ENCODE results near the gene CLEC19A. TPM values are rescaled to one million over a fixed set of nuclear protein-coding genes. Genes with fewer than 3 reads are reported as not detected.

Gene CLEC19A
- total RNA-seq, 1 experiment from 2014 or later = not detected

DNA sequence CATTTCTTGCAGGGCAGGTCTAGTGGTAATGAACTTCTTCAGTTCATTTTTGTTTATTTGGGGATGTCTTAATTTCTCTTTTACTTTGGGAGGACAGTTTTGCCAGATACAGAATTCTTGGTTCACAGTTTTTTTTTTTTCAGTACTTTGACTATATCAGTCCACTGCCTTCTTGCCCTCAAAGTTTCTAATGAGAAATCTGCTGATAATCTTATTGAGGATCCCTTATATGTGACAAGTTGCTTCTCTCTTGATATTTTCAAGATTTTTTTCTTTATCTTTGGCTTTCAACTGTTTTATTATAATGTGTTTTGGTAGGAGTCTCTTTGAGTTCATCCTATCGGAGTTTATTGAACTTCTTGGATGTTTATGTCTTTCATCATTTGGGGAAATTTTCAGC, 42.8 kb downstream of the CLEC19A start:
- Histone ChIP-seq H3K27ac (no peak overlapping the region), H3K4me3 (no peak overlapping the region), H3K9me3 (replicated peaks) (no peaks in the 10 kb centered on the region), H3K4me1 (no peaks in the 10 kb centered on the region), H3K27me3 (no peaks in the 10 kb centered on the region), H3K36me3 (no peaks in the 10 kb centered on the region)
- DNase-seq = no peak

DNA sequence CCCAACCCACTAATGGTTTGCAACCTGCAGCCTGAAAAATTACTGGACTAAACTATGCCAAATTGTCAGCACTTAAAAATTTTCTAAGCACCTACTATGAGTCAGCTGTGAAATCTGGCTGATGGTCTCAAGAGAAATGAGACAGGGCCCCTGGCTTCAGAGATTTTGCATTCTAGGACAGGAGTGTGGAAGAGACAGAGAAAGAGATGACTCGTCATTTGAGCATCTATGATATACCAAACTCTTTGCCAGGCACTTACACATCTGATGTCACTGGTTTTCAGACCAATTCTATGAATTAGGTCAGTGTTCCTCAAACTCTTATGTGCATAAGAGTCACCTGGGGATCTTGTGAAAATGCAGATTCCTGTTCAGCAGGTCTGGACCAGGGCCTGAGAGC, 44.4 kb downstream of the CLEC19A start:
- Histone ChIP-seq H3K4me3 (no peak overlapping the region), H3K36me3 (no peaks in the 10 kb centered on the region), H3K4me1 (no peaks in the 10 kb centered on the region), H3K27me3 (no peaks in the 10 kb centered on the region), H3K9me3 (replicated peaks) (no peaks in the 10 kb centered on the region), H3K27ac (no peak overlapping the region)
- no peak for DNase-seq

DNA sequence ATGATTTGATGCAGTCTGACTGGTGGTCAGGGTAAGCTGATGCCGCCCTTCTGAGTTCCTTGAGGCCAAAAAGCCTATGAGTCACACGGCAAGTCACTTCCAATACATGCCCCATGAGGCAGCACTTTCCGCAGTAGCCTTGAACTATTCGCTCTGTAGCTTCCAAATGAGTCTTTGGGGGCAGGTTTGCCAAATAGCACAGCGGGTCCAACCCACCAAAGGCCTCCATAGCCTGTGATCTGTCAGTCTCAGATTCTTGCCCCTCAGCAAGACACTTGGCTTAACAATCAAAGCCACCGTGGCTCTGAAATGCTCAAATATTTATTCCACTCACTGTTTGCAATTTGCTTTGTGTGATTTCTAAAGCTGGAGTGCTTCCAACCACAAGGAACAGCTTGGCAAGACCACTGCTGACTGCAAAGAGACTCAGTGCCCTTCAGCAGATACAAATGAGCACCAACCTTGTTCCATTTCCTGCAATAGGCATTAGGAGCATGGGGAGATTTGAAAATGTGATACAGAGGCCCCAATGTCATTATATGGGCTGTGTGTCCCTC, 45.4 kb downstream of the CLEC19A start:
- Histone ChIP-seq H3K27me3 (no peaks in the 10 kb centered on the region), H3K36me3 (no peaks in the 10 kb centered on the region), H3K4me1 (no peaks in the 10 kb centered on the region), H3K27ac (no peak overlapping the region), H3K4me3 (no peak overlapping the region), H3K9me3 (replicated peaks) (no peaks in the 10 kb centered on the region)
- no peak for DNase-seq

DNA sequence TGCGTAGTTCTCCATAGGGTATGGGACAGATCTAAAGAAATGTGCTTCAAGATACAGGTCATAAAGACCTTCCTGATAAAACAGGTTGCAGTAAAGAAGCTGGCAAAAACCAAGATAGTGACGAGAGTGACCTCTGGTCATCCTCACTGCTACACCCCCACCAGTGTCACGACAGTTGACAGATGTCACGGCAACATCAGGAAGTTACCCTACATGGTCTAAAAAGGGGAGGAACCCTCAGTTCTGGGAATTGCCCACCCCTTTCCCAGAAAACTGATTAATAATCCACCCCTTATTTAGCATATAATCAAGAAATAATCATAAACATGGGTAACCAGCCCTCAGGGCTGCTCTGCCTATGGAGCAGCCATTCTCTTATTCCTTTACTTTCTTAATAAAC, 46.3 kb downstream of the CLEC19A start:
- Histone ChIP-seq H3K27me3 (no peaks in the 10 kb centered on the region), H3K27ac (no peak overlapping the region), H3K4me1 (no peaks in the 10 kb centered on the region), H3K4me3 (no peak overlapping the region), H3K9me3 (replicated peaks) (no peaks in the 10 kb centered on the region), H3K36me3 (no peaks in the 10 kb centered on the region)
- no peak for DNase-seq

DNA sequence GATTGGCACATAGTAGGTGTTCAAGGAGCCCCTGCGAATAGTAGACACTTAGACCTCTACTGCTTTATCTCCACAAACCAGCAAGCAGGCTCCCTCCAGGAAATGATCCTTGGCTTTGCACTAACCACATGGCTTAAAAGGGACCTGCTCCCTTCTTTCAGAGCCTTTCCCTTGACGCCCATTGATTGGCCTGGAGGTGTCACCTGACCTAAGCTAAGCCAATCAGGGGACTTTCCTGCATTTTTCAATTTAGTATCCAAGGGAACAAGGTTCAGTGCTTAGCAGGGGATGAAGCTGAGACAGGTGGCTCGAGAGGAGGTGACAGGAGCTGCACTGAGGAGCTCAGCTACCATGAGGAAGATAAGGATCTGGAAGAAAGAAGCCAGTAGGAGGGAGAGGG, 52.8 kb downstream of the CLEC19A start:
- no peaks in the 10 kb centered on the region for H3K9me3 ChIP-seq (replicated peaks)
- no peak overlapping the region for H3K4me3 ChIP-seq
- no peak overlapping the region for H3K27ac ChIP-seq
- H3K4me1 ChIP-seq = no peaks in the 10 kb centered on the region
- H3K27me3 ChIP-seq = no peaks in the 10 kb centered on the region
- no peaks in the 10 kb centered on the region for H3K36me3 ChIP-seq
- peak in 1 of 2 experiments; percentile 13 for DNase-seq

DNA sequence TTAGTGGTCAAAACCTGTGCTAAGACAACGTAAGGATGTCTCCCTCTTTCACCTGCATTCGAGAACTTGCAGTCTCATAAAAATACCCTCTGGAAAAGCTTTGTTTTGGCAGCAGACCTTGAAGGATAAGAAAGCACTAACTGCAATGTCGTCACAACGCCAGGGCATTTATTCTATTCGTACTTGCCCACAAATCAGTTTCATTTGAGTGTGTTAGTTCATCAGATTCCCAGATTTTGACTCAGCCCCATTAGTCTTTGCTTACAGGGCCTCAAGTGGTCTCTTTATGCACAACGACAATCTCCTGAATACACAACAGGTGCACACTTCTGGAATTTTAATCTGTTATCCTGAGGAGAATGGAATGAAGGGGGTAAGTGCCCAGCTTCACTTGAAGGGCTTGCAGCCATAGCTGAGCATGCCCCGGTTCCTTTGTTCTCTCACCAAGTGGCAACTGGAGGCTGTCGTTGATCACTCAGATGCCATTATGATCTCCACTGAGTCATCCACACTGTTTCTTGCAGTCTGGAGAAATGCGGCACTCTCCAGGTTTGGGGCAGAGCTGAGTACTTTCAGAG, 58.8 kb downstream of the CLEC19A start:
- H3K4me3 ChIP-seq = no peak overlapping the region
- DNase-seq = peak; percentile 8 to 15
- H3K4me1 ChIP-seq = no peaks in the 10 kb centered on the region
- H3K27me3 ChIP-seq = no peaks in the 10 kb centered on the region
- H3K36me3 ChIP-seq = no peaks in the 10 kb centered on the region
- H3K9me3 ChIP-seq (replicated peaks) = no peaks in the 10 kb centered on the region
- no peak overlapping the region for H3K27ac ChIP-seq

DNA sequence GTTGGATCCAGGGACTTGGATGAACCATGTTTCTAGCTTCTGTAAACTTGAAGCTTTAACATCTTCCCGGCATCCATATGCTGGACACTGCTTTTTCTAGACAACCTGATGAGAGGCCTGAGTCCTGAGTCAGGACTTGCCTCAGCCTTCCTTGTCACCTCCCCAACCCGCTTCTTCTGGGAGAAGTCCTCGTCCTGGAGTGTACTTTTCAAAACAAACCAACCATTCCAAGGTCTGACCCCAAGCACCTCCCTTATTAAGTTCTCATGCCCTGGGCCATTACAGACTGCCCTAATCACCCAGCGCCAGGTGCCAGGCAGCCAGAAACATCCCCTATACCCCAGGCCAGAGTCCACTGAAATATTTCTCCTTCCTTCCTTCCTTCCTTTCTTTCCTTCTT, 59.4 kb downstream of the CLEC19A start:
- H3K27me3 ChIP-seq = no peaks in the 10 kb centered on the region
- H3K27ac ChIP-seq = no peak overlapping the region
- H3K4me1 ChIP-seq = no peaks in the 10 kb centered on the region
- no peak for DNase-seq
- H3K9me3 ChIP-seq (replicated peaks) = no peaks in the 10 kb centered on the region
- H3K4me3 ChIP-seq = no peak overlapping the region
- no peaks in the 10 kb centered on the region for H3K36me3 ChIP-seq

DNA sequence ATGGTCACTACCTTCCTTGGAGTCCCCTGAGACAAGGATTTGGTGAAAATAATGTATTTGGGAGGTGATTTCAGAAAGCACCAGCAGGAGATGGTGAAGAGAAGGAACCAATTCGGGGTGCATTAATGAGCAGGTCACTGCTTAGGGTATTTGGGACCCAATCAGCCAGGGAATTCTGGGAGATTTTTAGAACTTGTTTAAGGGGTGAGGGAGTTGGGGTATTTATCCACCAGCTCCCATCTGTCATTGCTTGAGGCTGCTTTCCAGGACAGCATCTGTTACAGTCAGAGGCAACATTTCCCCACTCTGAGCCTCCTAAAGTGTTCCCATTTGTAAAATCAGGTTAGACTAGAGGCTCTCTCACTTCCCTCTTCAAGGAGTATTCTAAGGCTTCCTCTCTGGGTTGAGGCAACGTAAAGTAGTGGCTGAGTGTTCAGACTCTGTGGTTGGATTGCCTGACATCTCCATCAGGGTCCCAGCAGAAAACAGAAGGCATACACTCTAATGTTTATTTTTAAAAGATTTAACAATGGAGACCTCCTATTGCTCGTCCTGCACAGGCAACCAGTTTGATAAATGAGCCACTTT, 60.9 kb downstream of the CLEC19A start:
- Histone ChIP-seq H3K4me3 (no peak overlapping the region), H3K9me3 (replicated peaks) (no peaks in the 10 kb centered on the region), H3K27ac (no peak overlapping the region), H3K36me3 (no peaks in the 10 kb centered on the region), H3K4me1 (no peaks in the 10 kb centered on the region), H3K27me3 (no peaks in the 10 kb centered on the region)
- no peak for DNase-seq

DNA sequence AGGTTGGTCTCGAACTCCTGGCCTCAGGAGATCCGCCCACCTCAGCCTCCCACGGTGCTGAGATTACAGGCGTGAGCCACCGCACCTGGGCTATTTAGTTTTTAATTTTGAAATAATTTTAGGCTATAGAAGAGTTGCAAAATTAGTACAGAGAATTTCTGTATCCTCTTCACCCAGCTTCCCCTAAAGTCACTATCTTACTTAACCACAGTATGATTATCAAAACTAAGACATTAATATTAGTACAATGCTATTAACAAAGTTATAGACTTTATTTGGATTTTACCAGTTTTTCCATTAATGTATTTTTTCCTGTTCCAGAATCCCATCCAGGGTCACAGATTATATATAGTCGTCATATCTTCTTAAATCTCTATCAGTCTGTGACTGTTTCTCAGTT, 62.6 kb downstream of the CLEC19A start:
- no peaks in the 10 kb centered on the region for H3K36me3 ChIP-seq

DNA sequence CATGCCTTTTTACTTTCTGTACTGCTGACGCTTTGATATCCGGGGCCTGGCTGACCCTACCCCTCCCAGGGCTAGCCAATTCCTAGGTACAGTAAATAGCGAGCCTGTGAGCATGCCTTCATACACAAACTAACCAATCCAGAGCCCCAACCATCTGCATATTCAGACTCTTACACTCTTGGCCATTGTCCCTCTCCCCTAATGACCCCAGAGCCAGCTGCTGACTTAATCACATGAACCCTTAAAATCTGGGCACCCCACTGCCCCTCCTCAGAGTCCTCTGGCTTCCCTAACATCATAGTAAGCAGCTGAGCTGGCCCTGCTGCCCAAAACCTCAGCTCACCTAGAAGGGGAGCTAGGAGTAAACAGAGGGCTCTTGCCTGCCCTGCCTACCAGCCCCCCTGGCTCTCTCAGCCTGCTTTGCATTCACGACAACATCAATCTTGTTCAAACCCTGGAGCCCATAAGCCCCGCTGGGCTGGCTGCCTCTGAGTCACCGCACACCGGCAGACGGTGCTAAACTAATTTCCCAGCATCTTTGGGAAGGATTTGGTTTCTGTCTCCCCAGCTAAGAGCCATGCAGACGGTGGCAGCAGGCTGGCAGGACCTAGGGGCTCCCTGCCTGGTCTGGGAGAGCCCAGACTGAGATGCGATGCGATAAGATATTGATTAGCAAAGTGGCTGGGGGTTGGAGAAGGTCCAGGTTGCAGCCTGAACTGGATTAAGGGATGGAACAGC, 63.2 kb downstream of the CLEC19A start:
- Histone ChIP-seq H3K4me3 (no peak overlapping the region), H3K27me3 (no peaks in the 10 kb centered on the region), H3K4me1 (no peaks in the 10 kb centered on the region), H3K27ac (no peak overlapping the region), H3K9me3 (replicated peaks) (no peaks in the 10 kb centered on the region), H3K36me3 (no peaks in the 10 kb centered on the region)
- peak in 1 of 2 experiments; percentile 3 for DNase-seq

More for the DNA sequence above, 62.6 kb downstream of the CLEC19A start:
- no peaks in the 10 kb centered on the region for H3K4me1 ChIP-seq
- H3K4me3 ChIP-seq = no peak overlapping the region
- H3K27ac ChIP-seq = no peak overlapping the region
- H3K27me3 ChIP-seq = no peaks in the 10 kb centered on the region
- H3K9me3 ChIP-seq (replicated peaks) = no peaks in the 10 kb centered on the region
- DNase-seq = no peak

DNA sequence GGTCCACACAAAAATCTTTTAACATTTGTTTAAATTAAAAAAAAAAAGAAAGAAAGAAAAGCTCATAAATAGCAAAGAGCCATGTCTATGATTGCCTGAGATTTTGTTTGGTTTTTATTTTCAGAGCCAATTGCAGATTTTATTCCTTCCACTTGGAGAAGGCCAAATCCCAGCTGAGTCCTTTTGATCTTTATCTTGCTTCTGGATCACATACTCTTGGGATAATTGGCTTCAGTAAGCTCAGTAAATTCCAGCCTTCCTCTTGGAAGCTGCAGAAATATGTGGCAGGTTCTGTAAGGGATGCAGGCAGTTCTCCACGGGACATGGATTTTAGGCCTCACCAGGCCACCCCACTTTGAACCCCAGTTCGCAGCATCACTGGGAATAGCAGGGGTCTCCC, 68.8 kb downstream of the CLEC19A start:
- DNase-seq = no peak
- Histone ChIP-seq H3K36me3 (no peaks in the 10 kb centered on the region), H3K4me3 (no peak overlapping the region), H3K27me3 (no peaks in the 10 kb centered on the region), H3K9me3 (replicated peaks) (no peaks in the 10 kb centered on the region), H3K27ac (no peak overlapping the region), H3K4me1 (no peaks in the 10 kb centered on the region)

DNA sequence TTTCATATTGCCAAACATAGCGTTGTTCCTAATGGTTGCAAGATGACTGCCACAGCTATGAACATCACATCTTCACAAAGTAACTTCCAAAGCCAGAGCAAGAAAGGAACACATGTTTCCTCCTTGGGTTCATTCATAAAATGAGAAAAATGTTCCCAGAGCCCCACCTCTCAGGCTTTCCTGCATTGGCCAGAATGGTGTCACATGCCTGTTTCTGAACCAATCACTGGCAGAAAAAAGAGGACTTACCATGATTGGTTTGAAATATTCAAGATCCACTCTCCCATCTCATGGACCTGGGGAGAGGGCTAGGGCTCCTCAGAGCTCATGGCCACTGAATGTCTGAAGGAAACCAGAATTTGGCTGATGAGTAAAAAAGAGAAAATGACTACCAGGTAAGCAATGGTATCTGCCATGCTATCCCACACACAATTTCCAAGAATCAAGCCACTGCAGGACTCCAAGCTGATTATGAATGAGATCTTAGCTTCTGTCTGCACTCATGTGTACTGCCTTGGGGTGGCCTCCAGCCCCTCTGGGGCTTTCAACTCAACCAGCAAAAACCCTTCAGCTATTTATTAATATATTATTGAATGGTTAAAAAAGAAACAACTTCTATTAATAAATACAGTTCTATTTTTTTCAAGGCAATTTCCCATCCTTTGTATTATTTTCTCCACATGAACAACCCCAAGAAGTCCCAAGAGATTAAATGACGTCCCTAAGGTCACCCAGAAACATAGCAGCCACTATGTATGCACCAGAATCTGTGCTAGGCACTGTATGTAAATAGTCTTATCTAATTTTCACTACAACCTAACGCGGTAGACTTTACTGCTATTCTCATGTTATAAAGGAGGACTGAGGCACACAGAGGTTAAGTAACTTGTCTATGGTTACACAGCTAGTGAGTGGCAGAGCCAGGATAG, 70.8 kb downstream of the CLEC19A start:
- Histone ChIP-seq H3K36me3 (no peaks in the 10 kb centered on the region), H3K9me3 (replicated peaks) (no peaks in the 10 kb centered on the region), H3K4me1 (no peaks in the 10 kb centered on the region), H3K4me3 (no peak overlapping the region), H3K27me3 (no peaks in the 10 kb centered on the region), H3K27ac (no peak overlapping the region)
- DNase-seq = no peak

DNA sequence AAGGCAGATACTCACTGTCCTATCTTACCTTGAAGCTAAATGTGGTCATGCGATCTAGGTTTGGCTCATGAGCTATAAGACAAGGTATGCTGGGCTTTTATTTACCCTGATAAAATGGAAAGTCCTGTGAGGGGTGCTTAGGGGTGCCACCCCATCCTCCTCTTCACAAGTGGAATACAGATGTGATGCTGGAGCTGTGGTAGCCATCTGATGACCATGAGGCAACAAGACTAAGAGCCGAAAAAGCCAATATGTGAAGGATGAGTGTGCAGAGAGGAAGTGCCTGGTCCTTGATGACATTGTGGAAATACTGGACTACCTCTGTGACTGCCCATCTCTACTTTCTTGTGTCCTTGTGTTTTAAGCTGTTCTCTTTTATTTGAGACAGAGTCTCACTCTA, 74.0 kb downstream of the CLEC19A start:
- H3K4me3 ChIP-seq = no peak overlapping the region
- H3K4me1 ChIP-seq = no peaks in the 10 kb centered on the region
- no peaks in the 10 kb centered on the region for H3K27me3 ChIP-seq
- no peaks in the 10 kb centered on the region for H3K9me3 ChIP-seq (replicated peaks)
- no peaks in the 10 kb centered on the region for H3K36me3 ChIP-seq
- DNase-seq = no peak
- H3K27ac ChIP-seq = no peak overlapping the region

Measured in SJCRH30 (cell line).